PFSK-1 (cell line): Measurements from ENCODE around the gene CTBP2.

ENCODE experiments used
- FOXP2 ChIP-seq: optimal IDR thresholded peaks from 2 replicates; pipeline ENCODE3; 2011; ENCODE audit warnings: borderline replicate concordance, control low read depth, inconsistent platforms; ENCODE audit not compliant: insufficient read depth; ENCODE audit errors: extremely low read length, extremely low read depth
- POLR2AphosphoS5 ChIP-seq: IDR thresholded peaks from 2 replicates; pipeline ENCODE4 v1.6.1; 2012; ENCODE audit warnings: low read depth, mild to moderate bottlenecking, control low read depth, low read length, moderate library complexity
- SIN3A ChIP-seq: IDR thresholded peaks from 2 replicates; pipeline ENCODE4 v1.6.1; 2012; ENCODE audit warnings: mild to moderate bottlenecking, low read length, moderate library complexity, borderline replicate concordance; ENCODE audit not compliant: insufficient read depth
- TAF1 ChIP-seq: IDR thresholded peaks from 2 replicates; pipeline ENCODE4 v1.6.1; 2012; ENCODE audit warnings: low read length, control low read depth, borderline replicate concordance; ENCODE audit not compliant: insufficient read depth
- TF ChIP-seq, protein P1 (sequence below), 2 experiments: IDR thresholded peaks; 2 replicates each; pipeline versions ENCODE4 v1.6.1 to v1.8.0; 2011 to 2012; ENCODE audit warnings: low read depth in 2 of 2, low read length in 2 of 2, control low read depth in 1 of 2, inconsistent platforms in 1 of 2, mild to moderate bottlenecking in 1 of 2, moderate library complexity in 1 of 2; ENCODE audit not compliant: insufficient read depth in 1 of 2

The CTBP2 gene

GRCh38 chr10:125160856-125161706 is 718 bp upstream of the CTBP2 start:
- TF ChIP-seq, protein P1, sequence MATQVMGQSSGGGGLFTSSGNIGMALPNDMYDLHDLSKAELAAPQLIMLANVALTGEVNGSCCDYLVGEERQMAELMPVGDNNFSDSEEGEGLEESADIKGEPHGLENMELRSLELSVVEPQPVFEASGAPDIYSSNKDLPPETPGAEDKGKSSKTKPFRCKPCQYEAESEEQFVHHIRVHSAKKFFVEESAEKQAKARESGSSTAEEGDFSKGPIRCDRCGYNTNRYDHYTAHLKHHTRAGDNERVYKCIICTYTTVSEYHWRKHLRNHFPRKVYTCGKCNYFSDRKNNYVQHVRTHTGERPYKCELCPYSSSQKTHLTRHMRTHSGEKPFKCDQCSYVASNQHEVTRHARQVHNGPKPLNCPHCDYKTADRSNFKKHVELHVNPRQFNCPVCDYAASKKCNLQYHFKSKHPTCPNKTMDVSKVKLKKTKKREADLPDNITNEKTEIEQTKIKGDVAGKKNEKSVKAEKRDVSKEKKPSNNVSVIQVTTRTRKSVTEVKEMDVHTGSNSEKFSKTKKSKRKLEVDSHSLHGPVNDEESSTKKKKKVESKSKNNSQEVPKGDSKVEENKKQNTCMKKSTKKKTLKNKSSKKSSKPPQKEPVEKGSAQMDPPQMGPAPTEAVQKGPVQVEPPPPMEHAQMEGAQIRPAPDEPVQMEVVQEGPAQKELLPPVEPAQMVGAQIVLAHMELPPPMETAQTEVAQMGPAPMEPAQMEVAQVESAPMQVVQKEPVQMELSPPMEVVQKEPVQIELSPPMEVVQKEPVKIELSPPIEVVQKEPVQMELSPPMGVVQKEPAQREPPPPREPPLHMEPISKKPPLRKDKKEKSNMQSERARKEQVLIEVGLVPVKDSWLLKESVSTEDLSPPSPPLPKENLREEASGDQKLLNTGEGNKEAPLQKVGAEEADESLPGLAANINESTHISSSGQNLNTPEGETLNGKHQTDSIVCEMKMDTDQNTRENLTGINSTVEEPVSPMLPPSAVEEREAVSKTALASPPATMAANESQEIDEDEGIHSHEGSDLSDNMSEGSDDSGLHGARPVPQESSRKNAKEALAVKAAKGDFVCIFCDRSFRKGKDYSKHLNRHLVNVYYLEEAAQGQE (IDR thresholded peaks at IDR 0.05; ENCODE audit: insufficient read depth in 1 of 2, low read depth in 2 of 2, low read length in 2 of 2): no peak
- TF ChIP-seq POLR2AphosphoS5 (no peak), TAF1 (no peak), SIN3A (no peak), FOXP2 (no peak)

DNA sequence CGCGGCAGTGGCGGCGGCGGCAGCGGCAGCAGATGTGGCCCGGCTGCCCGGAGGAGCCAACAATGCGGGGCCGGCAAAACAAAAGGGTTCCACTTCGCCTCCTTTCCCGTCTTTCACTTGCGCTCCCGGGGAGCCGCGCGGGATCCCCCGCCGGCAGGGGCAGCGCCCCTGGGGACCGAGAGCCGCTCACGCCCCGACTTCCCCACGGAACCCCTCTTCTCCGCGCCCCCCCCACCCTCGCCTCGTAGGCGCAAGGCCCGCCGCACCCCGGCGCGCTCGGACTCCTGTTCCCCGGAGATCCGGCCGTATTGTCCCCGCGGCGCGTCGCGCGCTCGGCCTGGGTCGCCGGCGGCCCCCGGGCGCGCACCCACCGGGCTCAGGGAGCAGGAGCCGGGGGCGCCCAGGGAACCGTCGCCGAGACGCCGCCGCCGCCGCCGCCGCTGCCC is 854 bp downstream of the CTBP2 start:
- TF ChIP-seq TAF1 (no peak), FOXP2 (no peak), POLR2AphosphoS5 (no peak)

GRCh38 chr10:125158601-125159485 is 1.5 kb downstream of the CTBP2 start:
- TF ChIP-seq FOXP2 (no peak), TAF1 (no peak), SIN3A (no peak), POLR2AphosphoS5 (no peak)
- TF ChIP-seq, protein P1 (IDR thresholded peaks at IDR 0.05; ENCODE audit: insufficient read depth in 1 of 2, low read depth in 2 of 2, low read length in 2 of 2): no peak

- TF ChIP-seq, protein P1 (IDR thresholded peaks at IDR 0.05; ENCODE audit: insufficient read depth in 1 of 2, low read depth in 2 of 2, low read length in 2 of 2): no peak
- no peak for TF ChIP-seq FOXP2
- TF ChIP-seq POLR2AphosphoS5: no peak
- no peak for TF ChIP-seq SIN3A
- no peak for TF ChIP-seq TAF1
Measured at GRCh38 chr10:125158275-125158600, 2.1 kb downstream of the CTBP2 start.

DNA sequence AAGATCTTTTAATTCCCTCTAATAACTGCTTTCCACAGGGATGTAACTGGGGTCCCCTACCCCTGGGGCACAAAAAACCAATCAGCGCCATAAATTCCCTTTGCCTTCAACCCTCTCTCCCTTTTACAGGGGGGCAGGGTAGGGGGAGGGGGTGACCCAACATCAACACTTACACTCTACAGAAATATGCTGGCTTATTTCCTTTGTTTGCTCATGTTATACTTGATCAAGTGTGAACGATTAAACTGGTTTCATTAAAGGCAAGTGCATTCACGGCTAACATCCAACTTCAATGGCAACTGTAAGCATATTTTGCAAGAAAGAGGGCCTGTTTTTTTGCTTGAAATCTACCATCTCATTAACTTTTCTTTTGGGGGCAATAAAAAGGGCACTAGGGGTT is 2.9 kb downstream of the CTBP2 start:
- no peak for TF ChIP-seq FOXP2
- TF ChIP-seq POLR2AphosphoS5: no peak
- TF ChIP-seq TAF1: no peak
- no peak for TF ChIP-seq SIN3A
- TF ChIP-seq, protein P1 (IDR thresholded peaks at IDR 0.05; ENCODE audit: insufficient read depth in 1 of 2, low read depth in 2 of 2, low read length in 2 of 2): no peak
